GM12875 (cell line): ENCODE results near the gene YEATS2.

ENCODE experiments used
- H3K4me3 ChIP-seq: one replicate; pipeline ENCODE4 v1.5.1; 2011; ENCODE audit warnings: low read depth, low read length, control low read depth
- CTCF ChIP-seq: IDR thresholded peaks from 2 replicates; pipeline ENCODE4 v1.5.1; 2011; ENCODE audit warnings: low read depth, mild to moderate bottlenecking, control low read depth, inconsistent platforms, low read length, moderate library complexity, borderline replicate concordance; ENCODE audit not compliant: insufficient read depth

Gene YEATS2

GRCh38 chr3:183697610-183698317, at the start of gene YEATS2:
TSS of gene YEATS2 (plus strand) at chr3:183697797. CDS start at chr3:183715163, 17,366 bp downstream.
- TF ChIP-seq CTCF = no peak
- H3K4me3 ChIP-seq = peak within 1 kb of the TSS; percentile 93

- TF ChIP-seq CTCF = no peak
- no peak overlapping the region for H3K4me3 ChIP-seq
Measured at GRCh38 chr3:183650554-183650953, 47.0 kb upstream of the YEATS2 start.

GRCh38 chr3:183653209-183654064, 44.2 kb upstream of the YEATS2 start:
- no peak for TF ChIP-seq CTCF
- H3K4me3 ChIP-seq = no peak overlapping the region

GRCh38 chr3:183654727-183655126, 42.9 kb upstream of the YEATS2 start:
- no peak overlapping the region for H3K4me3 ChIP-seq
- TF ChIP-seq CTCF = no peak

GRCh38 chr3:183662099-183662498, 35.5 kb upstream of the YEATS2 start:
- H3K4me3 ChIP-seq = no peak overlapping the region
- no peak for TF ChIP-seq CTCF

GRCh38 chr3:183664913-183665381, 32.6 kb upstream of the YEATS2 start:
- no peak overlapping the region for H3K4me3 ChIP-seq
- no peak for TF ChIP-seq CTCF
